Upper lobe of left lung (tissue), 4 donors: ENCODE data around the gene SHISA7.

ENCODE experiments used
- POLR2AphosphoS5 ChIP-seq, 2 donors: sonication (generic); formaldehyde crosslinking; IDR thresholded peaks; one replicate each; pipeline ENCODE4 v1.5.1; 2017; ENCODE audit warnings: antibody characterized with exemption in 2 of 2
- TF ChIP-seq, protein P1 (sequence below), 6 experiments: fragments of 450-650 bp in 4 of 6; fragments of 200-600 bp in 2 of 6; sonication (generic) in 2 of 6; IDR thresholded peaks; one replicate each; pipeline ENCODE4 v1.5.1; 2016 to 2019; ENCODE audit warnings: antibody characterized with exemption in 6 of 6

DNA sequence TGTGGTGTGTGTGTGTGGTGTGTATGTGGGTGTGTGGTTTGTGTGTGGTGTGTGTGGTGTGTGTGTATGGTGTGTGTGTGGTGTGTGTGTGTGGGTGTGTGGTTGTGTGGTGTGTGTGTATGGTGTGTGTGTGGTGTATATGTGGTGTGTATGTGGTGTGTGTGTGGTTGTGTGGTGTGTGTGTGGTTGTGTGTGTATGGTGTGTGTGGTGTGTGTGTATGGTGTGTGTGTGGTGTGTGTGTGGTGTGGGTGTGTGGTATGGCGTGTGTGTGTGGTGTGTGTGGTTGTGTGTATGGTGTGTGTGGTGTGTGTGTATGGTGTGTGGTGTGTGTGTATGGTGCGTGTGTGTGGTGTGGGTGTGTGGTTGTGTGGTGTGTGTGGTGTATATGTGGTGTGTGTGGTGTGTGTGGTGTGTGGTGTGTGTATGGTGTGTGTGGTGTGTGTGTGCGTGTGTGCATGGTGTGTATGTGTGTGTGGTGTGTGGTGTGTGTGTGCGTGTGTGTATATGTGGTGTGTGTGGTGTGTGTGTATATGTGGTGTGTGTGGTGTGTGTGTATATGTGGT lies 8.7 kb downstream of the SHISA7 start:
- TF ChIP-seq, protein P1, sequence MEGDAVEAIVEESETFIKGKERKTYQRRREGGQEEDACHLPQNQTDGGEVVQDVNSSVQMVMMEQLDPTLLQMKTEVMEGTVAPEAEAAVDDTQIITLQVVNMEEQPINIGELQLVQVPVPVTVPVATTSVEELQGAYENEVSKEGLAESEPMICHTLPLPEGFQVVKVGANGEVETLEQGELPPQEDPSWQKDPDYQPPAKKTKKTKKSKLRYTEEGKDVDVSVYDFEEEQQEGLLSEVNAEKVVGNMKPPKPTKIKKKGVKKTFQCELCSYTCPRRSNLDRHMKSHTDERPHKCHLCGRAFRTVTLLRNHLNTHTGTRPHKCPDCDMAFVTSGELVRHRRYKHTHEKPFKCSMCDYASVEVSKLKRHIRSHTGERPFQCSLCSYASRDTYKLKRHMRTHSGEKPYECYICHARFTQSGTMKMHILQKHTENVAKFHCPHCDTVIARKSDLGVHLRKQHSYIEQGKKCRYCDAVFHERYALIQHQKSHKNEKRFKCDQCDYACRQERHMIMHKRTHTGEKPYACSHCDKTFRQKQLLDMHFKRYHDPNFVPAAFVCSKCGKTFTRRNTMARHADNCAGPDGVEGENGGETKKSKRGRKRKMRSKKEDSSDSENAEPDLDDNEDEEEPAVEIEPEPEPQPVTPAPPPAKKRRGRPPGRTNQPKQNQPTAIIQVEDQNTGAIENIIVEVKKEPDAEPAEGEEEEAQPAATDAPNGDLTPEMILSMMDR (IDR thresholded peaks at IDR 0.05), result no peak
- TF ChIP-seq POLR2AphosphoS5 (IDR thresholded peaks at IDR 0.05), result no peak
